H1 (cell line): ENCODE measurements around the gene ULBP3. TPM values are rescaled to one million over a fixed set of nuclear protein-coding genes. Genes with fewer than 3 reads are reported as not detected.

Experiments
- CTCF ChIA-PET: fragments of 300-600 bp; sonication (Branson Sonifier 250); formaldehyde crosslinking; loops from one replicate; lab custom pipeline; 2021; ENCODE audit not compliant: partially characterized antibody; lab: Charles Lee
- POLR2A ChIA-PET: fragments of 300-600 bp; sonication (Branson Sonifier 250); formaldehyde crosslinking; loops from one replicate; lab custom pipeline; 2021; ENCODE audit warnings: inconsistent platforms; ENCODE audit not compliant: partially characterized antibody; lab: Charles Lee
- DNase-seq, 2 experiments: peaks; one replicate each; pipeline versions ENCODE4 v3.0.0 to v3.0.0-alpha.2; 2010 to 2022; ENCODE audit warnings: low spot score in 2 of 2, low read depth in 1 of 2, mixed read lengths in 1 of 2
- FAIRE-seq: peaks from 2 replicates; lab custom pipeline; 2011; peaks lifted over from hg19 to GRCh38; lab: Jason Lieb, UNC
- H2AFZ ChIP-seq: 2 replicates; pipeline ENCODE4 v1.8.1; 2012; ENCODE audit warnings: low read length, inconsistent platforms
- H2AK5ac ChIP-seq: 2 replicates; pipeline ENCODE4 v1.6.1; 2013; ENCODE audit warnings: low read depth, low read length
- H2BK120ac ChIP-seq: replicated peaks from 2 replicates; pipeline ENCODE3; 2013; ENCODE audit warnings: low read depth, low read length, inconsistent platforms
- H2BK12ac ChIP-seq: 2 replicates; pipeline ENCODE4 v1.6.1; 2013; ENCODE audit warnings: low read depth, low read length
- H2BK15ac ChIP-seq: 2 replicates; pipeline ENCODE4 v1.6.1; 2013; ENCODE audit warnings: low read length
- H2BK20ac ChIP-seq: 2 replicates; pipeline ENCODE4 v1.6.1; 2013; ENCODE audit warnings: low read length
- H2BK5ac ChIP-seq: 2 replicates; pipeline ENCODE4 v1.6.1; 2013; ENCODE audit warnings: low read depth, low read length
- H3K14ac ChIP-seq: 2 replicates; pipeline ENCODE4 v1.6.1; 2013; ENCODE audit warnings: inconsistent platforms; ENCODE audit not compliant: insufficient read length
- H3K18ac ChIP-seq: 2 replicates; pipeline ENCODE4 v1.6.1; 2013; ENCODE audit warnings: low read length; ENCODE audit errors: extremely low read depth
- H3K23ac ChIP-seq: 2 replicates; pipeline ENCODE4 v1.6.1; 2013; ENCODE audit warnings: inconsistent platforms; ENCODE audit not compliant: insufficient read length
- H3K23me2 ChIP-seq: 2 replicates; pipeline ENCODE4 v1.6.1; 2013; ENCODE audit warnings: low read depth, low read length
- H3K27ac ChIP-seq: 2 replicates; pipeline ENCODE4 v1.6.1; 2011; ENCODE audit warnings: low read depth, low read length, inconsistent platforms
- H3K27me3 ChIP-seq, 4 experiments: replicated peaks in 1 of 4; 1 replicate in 1 of 4; 2 replicates in 3 of 4; pipeline versions ENCODE4 v1.6.1 to v1.8.1; 2011 to 2013; ENCODE audit warnings: low read length in 3 of 4, mild to moderate bottlenecking in 3 of 4, inconsistent platforms in 2 of 4, mixed read lengths in 2 of 4, moderate library complexity in 1 of 4; ENCODE audit not compliant: control insufficient read depth in 3 of 4, insufficient read depth in 3 of 4; ENCODE audit errors: extremely low read depth in 1 of 4
- H3K36me3 ChIP-seq, 4 experiments: 2 replicates each; pipeline versions ENCODE4 v1.6.1 to v1.8.1; 2011 to 2013; ENCODE audit warnings: mild to moderate bottlenecking in 4 of 4, low read length in 3 of 4, moderate library complexity in 2 of 4, control low read depth in 1 of 4, inconsistent platforms in 1 of 4; ENCODE audit not compliant: insufficient read depth in 4 of 4, control insufficient read depth in 2 of 4
- H3K4ac ChIP-seq: replicated peaks from 2 replicates; pipeline ENCODE3; 2013; ENCODE audit warnings: low read length, low read depth, mixed read lengths, inconsistent platforms; ENCODE audit not compliant: insufficient read length
- H3K4me1 ChIP-seq, 4 experiments: replicated peaks in 1 of 4; 1 replicate in 1 of 4; 2 replicates in 3 of 4; pipeline versions ENCODE4 v1.6.1 to v1.8.1; 2011 to 2013; ENCODE audit warnings: low read length in 3 of 4, inconsistent platforms in 2 of 4, mixed read lengths in 1 of 4; ENCODE audit not compliant: insufficient read depth in 4 of 4, control insufficient read depth in 3 of 4
- H3K4me2 ChIP-seq, 2 experiments: 2 replicates each; pipeline versions ENCODE4 v1.6.1 to v1.8.1; 2011 to 2013; ENCODE audit warnings: low read depth in 2 of 2, low read length in 2 of 2, control low read depth in 1 of 2, inconsistent platforms in 1 of 2, mild to moderate bottlenecking in 1 of 2; ENCODE audit not compliant: insufficient read depth in 1 of 2
- H3K4me3 ChIP-seq, 4 experiments: fragments of 200-600, 300-600 bp in 1 of 4; sonication (generic), shearing (Covaris generic), sonication (Bioruptor Twin) in 1 of 4; 2 replicates each; pipeline versions ENCODE4 v1.5.1 to v1.8.1; 2011 to 2016; ENCODE audit warnings: low read length in 4 of 4, low read depth in 3 of 4, control low read depth in 2 of 4, inconsistent platforms in 2 of 4, mild to moderate bottlenecking in 2 of 4, mixed read lengths in 1 of 4, moderate library complexity in 1 of 4; ENCODE audit not compliant: insufficient read depth in 2 of 4; ENCODE audit errors: extremely low read depth in 1 of 4
- H3K56ac ChIP-seq: replicated peaks from 2 replicates; pipeline ENCODE3; 2013; ENCODE audit warnings: low read depth, mild to moderate bottlenecking, mixed read lengths, low read length, inconsistent platforms; ENCODE audit not compliant: insufficient read length
- H3K79me1 ChIP-seq: 2 replicates; pipeline ENCODE4 v1.6.1; 2013; ENCODE audit warnings: low read depth, low read length, control low read depth
- H3K79me2 ChIP-seq, 2 experiments: 2 replicates each; pipeline versions ENCODE4 v1.6.1 to v1.8.1; 2012 to 2013; ENCODE audit warnings: low read length in 2 of 2, mild to moderate bottlenecking in 2 of 2, inconsistent platforms in 1 of 2; ENCODE audit not compliant: insufficient read depth in 2 of 2, control insufficient read depth in 1 of 2
- H3K9ac ChIP-seq, 4 experiments: replicated peaks in 1 of 4; 1 replicate in 1 of 4; 2 replicates in 3 of 4; pipeline versions ENCODE4 v1.6.1 to v1.8.1; 2011 to 2013; ENCODE audit warnings: low read depth in 3 of 4, low read length in 3 of 4, control low read depth in 2 of 4, mild to moderate bottlenecking in 2 of 4, moderate library complexity in 2 of 4, inconsistent platforms in 1 of 4; ENCODE audit errors: extremely low read depth in 1 of 4
- H3K9me3 ChIP-seq, 2 experiments: 2 replicates each; pipeline versions ENCODE4 v1.6.1 to v1.8.1; 2012 to 2013; ENCODE audit warnings: mild to moderate bottlenecking in 2 of 2, moderate library complexity in 2 of 2, control low read depth in 1 of 2, inconsistent platforms in 1 of 2, low read depth in 1 of 2, low read length in 1 of 2, mixed read lengths in 1 of 2; ENCODE audit not compliant: insufficient read depth in 2 of 2
- H4K20me1 ChIP-seq, 2 experiments: replicated peaks in 1 of 2; 2 replicates each; pipeline versions ENCODE3 to v1.8.1; 2011 to 2013; ENCODE audit warnings: inconsistent platforms in 2 of 2, low read length in 2 of 2, mild to moderate bottlenecking in 1 of 2; ENCODE audit not compliant: insufficient read depth in 2 of 2, control insufficient read depth in 1 of 2
- H4K5ac ChIP-seq: 2 replicates; pipeline ENCODE4 v1.6.1; 2013; ENCODE audit warnings: low read length, low read depth, mixed read lengths, inconsistent platforms; ENCODE audit not compliant: insufficient read length
- H4K8ac ChIP-seq: 2 replicates; pipeline ENCODE4 v1.8.0; 2013; ENCODE audit warnings: mild to moderate bottlenecking, moderate library complexity, low read length, inconsistent platforms; ENCODE audit not compliant: insufficient read depth; ENCODE audit errors: extremely low read depth
- H4K91ac ChIP-seq: replicated peaks from 2 replicates; pipeline ENCODE3; 2013; ENCODE audit warnings: low read length, mixed read lengths, inconsistent platforms; ENCODE audit not compliant: insufficient read length
- JUN ChIP-seq: IDR thresholded peaks from 2 replicates; pipeline ENCODE4 v1.6.1; 2011; ENCODE audit warnings: low read depth, mild to moderate bottlenecking, improper control_type of control experiment, low read length
- JUND ChIP-seq: IDR thresholded peaks from 2 replicates; pipeline ENCODE4 v1.6.1; 2011; ENCODE audit warnings: mild to moderate bottlenecking, improper control_type of control experiment, low read length
- PHF8 ChIP-seq: fragments of 200-600 bp; sonication (generic); conservative IDR thresholded peaks from 2 replicates; pipeline ENCODE4 v1.7.1; 2012; ENCODE audit warnings: low read depth, mild to moderate bottlenecking, inconsistent platforms, low read length, moderate library complexity
- POLR2AphosphoS5 ChIP-seq: IDR thresholded peaks from 2 replicates; pipeline ENCODE4 v1.6.1; 2011; ENCODE audit warnings: low read depth, low read length
- SIN3A ChIP-seq, 2 experiments: IDR thresholded peaks in 1 of 2; conservative IDR thresholded peaks in 1 of 2; 2 replicates each; pipeline ENCODE4 v1.6.1; 2011 to 2012; ENCODE audit warnings: low read length in 2 of 2, improper control_type of control experiment in 1 of 2, low read depth in 1 of 2, mild to moderate bottlenecking in 1 of 2
- USF2 ChIP-seq: IDR thresholded peaks from 2 replicates; pipeline ENCODE4 v1.6.1; 2011; ENCODE audit warnings: low read length, improper control_type of control experiment
- WGBS, 2 experiments: shearing (Covaris generic) in 1 of 2; methylation state at CpG; one replicate each; pipeline versions ENCODE4 v1.1.6 to v1.1.7; 2013 to 2015; ENCODE audit warnings: low lambda C conversion rate in 2 of 2, mixed read lengths in 2 of 2, inconsistent platforms in 1 of 2, low coverage in 1 of 2, missing lambda C conversion rate in 1 of 2; ENCODE audit not compliant: insufficient replicate concordance in 2 of 2, insufficient coverage in 1 of 2, insufficient read length in 1 of 2; ENCODE audit errors: extremely low coverage in 1 of 2, missing lambda C conversion rate in 1 of 2; 5-methylcytosine and 5-hydroxymethylcytosine counted together
- polyA plus RNA-seq, 7 experiments: library from polyadenylated mRNA; depleted of rRNA in 3 of 7; stranded (reverse) in 5 of 7; unstranded in 2 of 7; fragments of >200 nt in 5 of 7; fragments of 200-250 nt in 2 of 7; gene quantifications; 1 replicate in 5 of 7; 2 replicates in 1 of 7; 4 replicates in 1 of 7; pipeline versions ENCODE4 v1.2.1 to v1.2.3, GENCODE V29; 2011 to 2013; ENCODE audit warnings: missing spikeins in 2 of 7, mixed read lengths in 2 of 7
- total RNA-seq: library from RNA; stranded (reverse); fragmentation: NEBNext Ultra II Directional; extraction: Animal tissue kit (Norgen Biotek cat#: 25700); gene quantifications from 2 replicates; pipeline ENCODE4 v1.2.1, GENCODE V29; 2021
- TF ChIP-seq, protein P1 (sequence below): IDR thresholded peaks from 2 replicates; pipeline ENCODE4 v1.6.1; 2012; ENCODE audit warnings: low read length, inconsistent platforms

ULBP3 gene
- total and polyA plus RNA-seq, 2 of the 8 experiments (the other 6 are each of a cell fraction or from before 2014, with no cell fraction given) = 1.9 to 4.2 TPM

GRCh38 chr6:150115769-150116168, 46.8 kb upstream of the ULBP3 start:
- H3K27me3 ChIP-seq = no peaks in the 10 kb centered on the region
- no peak overlapping the region for H4K91ac ChIP-seq
- no peak overlapping the region for H3K4ac ChIP-seq
- ChIA-PET CTCF (interaction anchor here (1.0 kb wide), 1 partner anchor 11 kb away, joined by 4 read pairs; no protein-coding TSS in a partner anchor), POLR2A (no interaction called here)
- H2BK12ac ChIP-seq = no peak overlapping the region
- no peak overlapping the region for H4K8ac ChIP-seq
- H3K56ac ChIP-seq = no peak overlapping the region
- H2BK5ac ChIP-seq = no peak overlapping the region
- no peak for TF ChIP-seq JUND
- no peak for TF ChIP-seq JUN
- no peak for TF ChIP-seq USF2
- no peak for TF ChIP-seq PHF8
- no peak for TF ChIP-seq POLR2AphosphoS5
- TF ChIP-seq, protein P1, sequence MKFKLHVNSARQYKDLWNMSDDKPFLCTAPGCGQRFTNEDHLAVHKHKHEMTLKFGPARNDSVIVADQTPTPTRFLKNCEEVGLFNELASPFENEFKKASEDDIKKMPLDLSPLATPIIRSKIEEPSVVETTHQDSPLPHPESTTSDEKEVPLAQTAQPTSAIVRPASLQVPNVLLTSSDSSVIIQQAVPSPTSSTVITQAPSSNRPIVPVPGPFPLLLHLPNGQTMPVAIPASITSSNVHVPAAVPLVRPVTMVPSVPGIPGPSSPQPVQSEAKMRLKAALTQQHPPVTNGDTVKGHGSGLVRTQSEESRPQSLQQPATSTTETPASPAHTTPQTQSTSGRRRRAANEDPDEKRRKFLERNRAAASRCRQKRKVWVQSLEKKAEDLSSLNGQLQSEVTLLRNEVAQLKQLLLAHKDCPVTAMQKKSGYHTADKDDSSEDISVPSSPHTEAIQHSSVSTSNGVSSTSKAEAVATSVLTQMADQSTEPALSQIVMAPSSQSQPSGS = no peak
- no peak for TF ChIP-seq SIN3A (conservative IDR thresholded peaks at IDR 0.05 in 1 of 2, IDR thresholded peaks at IDR 0.05 in 1 of 2; ENCODE audit: low read depth in 1 of 2, low read length in 2 of 2)
- H3K27ac ChIP-seq = no peak overlapping the region
- FAIRE-seq = no peak
- H4K20me1 ChIP-seq = no peaks in the 10 kb centered on the region
- DNase-seq = no peak
- no peak overlapping the region for H2AFZ ChIP-seq
- no peak overlapping the region for H3K4me2 ChIP-seq
- H2BK15ac ChIP-seq = no peak overlapping the region
- H3K23me2 ChIP-seq = no peaks in the 10 kb centered on the region; the same call in 1 of the 2 replicates
- H2BK120ac ChIP-seq = no peak overlapping the region
- no peak overlapping the region for H3K14ac ChIP-seq
- H2AK5ac ChIP-seq = no peak overlapping the region
- no peak overlapping the region for H3K23ac ChIP-seq
- no peak overlapping the region for H3K4me3 ChIP-seq
- no peak overlapping the region for H3K18ac ChIP-seq
- WGBS, 2 experiments = 93% methylated on average over 25 of the region's 25 CpGs; no CpG with 5 or more reads in 1 of the 2 experiments
- H3K79me1 ChIP-seq = no peaks in the 10 kb centered on the region
- peaks cover 0 to 4% of the 10 kb centered on the region in 2 experiments; a peak in 1 of 4 replicates for H3K9me3 ChIP-seq
- no peak overlapping the region for H3K9ac ChIP-seq
- H2BK20ac ChIP-seq = no peak overlapping the region
- H3K79me2 ChIP-seq = no peaks in the 10 kb centered on the region
- no peaks in the 10 kb centered on the region for H3K36me3 ChIP-seq
- H4K5ac ChIP-seq = no peak overlapping the region
- H3K4me1 ChIP-seq = no peaks in the 10 kb centered on the region
